CD4-positive, alpha-beta memory T cell (primary cell): Measurements from ENCODE around the gene ADPRHL1. TPM values are rescaled to one million over a fixed set of nuclear protein-coding genes. Genes with fewer than 3 reads are reported as not detected.
"Not testable (repeated sequence)": the region's sequence is repeated elsewhere in the genome, so short reads cannot be mapped to it uniquely, and the experiment has no call there.

ENCODE experiments used
- CTCF ChIA-PET: fragments of 350-600 bp; sonication (Branson Sonifier 250); formaldehyde crosslinking; loops from one replicate; lab custom pipeline; 2021; ENCODE audit warnings: inconsistent platforms; ENCODE audit not compliant: partially characterized antibody; lab: Charles Lee
- POLR2A ChIA-PET: fragments of 350-600 bp; sonication (Branson Sonifier 250); formaldehyde crosslinking; loops from one replicate; lab custom pipeline; 2021; ENCODE audit not compliant: partially characterized antibody; lab: Charles Lee
- DNase-seq, 5 donors: peaks; one replicate each; pipeline versions ENCODE4 v3.0.0 to v3.0.0-alpha.2; 2020 to 2022; ENCODE audit warnings: mixed read lengths in 1 of 5
- H3K27ac ChIP-seq: one replicate; pipeline ENCODE4 v1.7.0; 2013; ENCODE audit warnings: low read depth, low read length
- H3K27me3 ChIP-seq: 2 replicates; pipeline ENCODE4 v1.7.0; 2013; ENCODE audit warnings: mild to moderate bottlenecking, low read length, moderate library complexity; ENCODE audit not compliant: insufficient read depth
- H3K36me3 ChIP-seq: 2 replicates; pipeline ENCODE4 v1.7.0; 2013; ENCODE audit warnings: mild to moderate bottlenecking, low read length, moderate library complexity; ENCODE audit not compliant: insufficient read depth
- H3K4me1 ChIP-seq: 2 replicates; pipeline ENCODE4 v1.7.0; 2013; ENCODE audit warnings: mild to moderate bottlenecking, low read length, moderate library complexity; ENCODE audit not compliant: insufficient read depth
- H3K4me3 ChIP-seq, 2 donors: one replicate each; pipeline ENCODE4 v1.7.0; 2013; ENCODE audit warnings: low read length in 2 of 2, mild to moderate bottlenecking in 1 of 2
- H3K9me3 ChIP-seq, 2 donors: one replicate each; pipeline ENCODE4 v1.7.0; 2013; ENCODE audit warnings: low read length in 2 of 2, control low read depth in 1 of 2; ENCODE audit not compliant: control insufficient read depth in 1 of 2
- H3K27ac Mint-ChIP-seq, 7 donors: one replicate each; pipeline ENCODE4 v1.8.0; 2020 to 2021; ENCODE audit warnings: mixed read lengths in 7 of 7, mild to moderate bottlenecking in 6 of 7, inconsistent platforms in 3 of 7, moderate library complexity in 3 of 7
- H3K27me3 Mint-ChIP-seq, 2 donors: one replicate each; pipeline ENCODE4 v1.8.0; 2020 to 2021; ENCODE audit warnings: mixed read lengths in 2 of 2
- H3K36me3 Mint-ChIP-seq, 2 donors: one replicate each; pipeline ENCODE4 v1.8.0; 2020 to 2021; ENCODE audit warnings: mixed read lengths in 2 of 2, inconsistent platforms in 1 of 2, mild to moderate bottlenecking in 1 of 2
- H3K4me1 Mint-ChIP-seq, 4 donors: one replicate each; pipeline ENCODE4 v1.8.0; 2020 to 2021; ENCODE audit warnings: mixed read lengths in 4 of 4, mild to moderate bottlenecking in 1 of 4
- H3K4me3 Mint-ChIP-seq, 8 donors: one replicate each; pipeline ENCODE4 v1.8.0; 2020 to 2021; ENCODE audit warnings: mixed read lengths in 8 of 8, mild to moderate bottlenecking in 7 of 8, moderate library complexity in 6 of 8, inconsistent platforms in 3 of 8
- H3K9me3 Mint-ChIP-seq, 8 donors: one replicate each; pipeline ENCODE4 v1.8.0; 2020 to 2021; ENCODE audit warnings: mixed read lengths in 8 of 8, mild to moderate bottlenecking in 5 of 8, inconsistent platforms in 3 of 8, moderate library complexity in 1 of 8
- intact Hi-C: fragments of 100-400 bp; cut with micrococcal nuclease; formaldehyde crosslinking; loops from one replicate; pipeline ENCODE4 v1.15.1; 2023
- polyA plus RNA-seq, 2 donors: library from polyadenylated mRNA; unstranded; fragments of 300-500 nt; fragmentation: Illumina TruSeq; gene quantifications; one replicate each; pipeline ENCODE4 v1.2.3, GENCODE V29; 2021
- total RNA-seq, 2 experiments: library from RNA; stranded (reverse); gene quantifications; one replicate each; pipeline ENCODE4 v1.2.3, GENCODE V29; 2021

Gene ADPRHL1
- total and polyA plus RNA-seq, 4 experiments from 2014 or later: 0.09 to 1.5 (median 1.3) TPM; not detected in 1

- Mint-ChIP-seq H3K27ac (no peak overlapping the region), H3K36me3 (peaks cover 42 to 51% of the 10 kb centered on the region in 2 donors), H3K27me3 (no peaks in the 10 kb centered on the region), H3K4me1 (no peaks in the 10 kb centered on the region), H3K4me3 (no peak overlapping the region), H3K9me3 (no peaks in the 10 kb centered on the region)
- Histone ChIP-seq H3K27ac (no peak overlapping the region), H3K9me3 (no peaks in the 10 kb centered on the region), H3K27me3 (no peaks in the 10 kb centered on the region), H3K36me3 (peaks cover 28% of the 10 kb centered on the region), H3K4me3 (no peak overlapping the region), H3K4me1 (no peaks in the 10 kb centered on the region)
- no peak for DNase-seq
- ChIA-PET POLR2A (no interaction called here), CTCF (interaction anchor here (0.9 to 1.2 kb wide), 2 partner anchors 16 to 29 kb away, joined by 3 to 4 read pairs; no protein-coding TSS in a partner anchor)
- intact Hi-C loops: no loop called here
Observed at GRCh38 chr13:113457510-113457909, 4.2 kb upstream of the ADPRHL1 start.

- Histone ChIP-seq H3K27me3 (no peaks in the 10 kb centered on the region), H3K36me3 (peaks cover 24% of the 10 kb centered on the region), H3K27ac (no peak overlapping the region), H3K9me3 (no peaks in the 10 kb centered on the region), H3K4me3 (no peak overlapping the region), H3K4me1 (no peaks in the 10 kb centered on the region)
- ChIA-PET POLR2A (no interaction called here), CTCF (no interaction called here)
- no peak for DNase-seq
- no peaks in the 10 kb centered on the region for H3K4me1 Mint-ChIP-seq
- no peaks in the 10 kb centered on the region for H3K9me3 Mint-ChIP-seq
- intact Hi-C loops: no loop called here
- no peaks in the 10 kb centered on the region for H3K27me3 Mint-ChIP-seq
- no peak overlapping the region for H3K4me3 Mint-ChIP-seq
- H3K36me3 Mint-ChIP-seq: peaks cover 42 to 46% of the 10 kb centered on the region in 2 donors
- H3K27ac Mint-ChIP-seq: no peak overlapping the region
Observed at GRCh38 chr13:113456116-113456702, 2.9 kb upstream of the ADPRHL1 start.

- intact Hi-C loops: no loop called here
- DNase-seq: no peak
- CTCF ChIA-PET: no interaction called here
- H3K27me3 ChIP-seq: no peaks in the 10 kb centered on the region
- Mint-ChIP-seq H3K9me3 (no peaks in the 10 kb centered on the region), H3K36me3 (peaks cover 36 to 40% of the 10 kb centered on the region in 2 donors), H3K4me3 (no peak overlapping the region), H3K27me3 (no peaks in the 10 kb centered on the region), H3K27ac (no peak overlapping the region), H3K4me1 (no peaks in the 10 kb centered on the region)
- POLR2A ChIA-PET: no interaction called here
- peaks cover 20% of the 10 kb centered on the region for H3K36me3 ChIP-seq
- H3K4me1 ChIP-seq: no peaks in the 10 kb centered on the region
- no peak overlapping the region for H3K4me3 ChIP-seq
- no peaks in the 10 kb centered on the region for H3K9me3 ChIP-seq
- no peak overlapping the region for H3K27ac ChIP-seq
Observed at GRCh38 chr13:113455384-113455783, 2.1 kb upstream of the ADPRHL1 start.

GRCh38 chr13:113454936-113455335 lies 1.6 kb upstream of the ADPRHL1 start:
- Histone ChIP-seq H3K9me3 (no peaks in the 10 kb centered on the region), H3K4me1 (no peaks in the 10 kb centered on the region), H3K4me3 (no peak overlapping the region), H3K27me3 (no peaks in the 10 kb centered on the region), H3K27ac (no peak overlapping the region), H3K36me3 (peaks cover 15% of the 10 kb centered on the region)
- ChIA-PET CTCF (no interaction called here), POLR2A (no interaction called here)
- H3K36me3 Mint-ChIP-seq: peaks cover 34 to 36% of the 10 kb centered on the region in 2 donors
- DNase-seq: no peak
- intact Hi-C loops: no loop called here
- no peak overlapping the region for H3K4me3 Mint-ChIP-seq
- H3K27me3 Mint-ChIP-seq: no peaks in the 10 kb centered on the region
- no peak overlapping the region for H3K27ac Mint-ChIP-seq
- H3K9me3 Mint-ChIP-seq: no peaks in the 10 kb centered on the region
- H3K4me1 Mint-ChIP-seq: no peaks in the 10 kb centered on the region

- H3K4me1 Mint-ChIP-seq: peaks cover 0 to 4% (median 0%) of the 10 kb centered on the region in 4 donors
Observed at GRCh38 chr13:113452466-113452865, 822 bp downstream of the ADPRHL1 start.

GRCh38 chr13:113451951-113452421 lies 1.3 kb downstream of the ADPRHL1 start:
- intact Hi-C loops: no loop called here
- DNase-seq: no peak
- Histone ChIP-seq H3K36me3 (no peaks in the 10 kb centered on the region), H3K27ac (no peak overlapping the region), H3K4me1 (no peaks in the 10 kb centered on the region), H3K27me3 (no peaks in the 10 kb centered on the region), H3K4me3 (no peak overlapping the region), H3K9me3 (no peaks in the 10 kb centered on the region)
- H3K4me3 Mint-ChIP-seq: no peak overlapping the region
- H3K4me1 Mint-ChIP-seq: peaks cover 0 to 4% (median 0%) of the 10 kb centered on the region in 4 donors
- no peaks in the 10 kb centered on the region for H3K27me3 Mint-ChIP-seq
- CTCF ChIA-PET: no interaction called here
- no peaks in the 10 kb centered on the region for H3K9me3 Mint-ChIP-seq
- H3K27ac Mint-ChIP-seq: no peak overlapping the region
- POLR2A ChIA-PET: no interaction called here
- peaks cover 16 to 24% of the 10 kb centered on the region in 2 donors for H3K36me3 Mint-ChIP-seq

More at GRCh38 chr13:113452466-113452865, 822 bp downstream of the ADPRHL1 start:
- Histone ChIP-seq H3K36me3 (no peaks in the 10 kb centered on the region), H3K27me3 (no peaks in the 10 kb centered on the region), H3K9me3 (no peaks in the 10 kb centered on the region), H3K27ac (no peak overlapping the region), H3K4me1 (no peaks in the 10 kb centered on the region), H3K4me3 (no peak overlapping the region)
- H3K27me3 Mint-ChIP-seq: no peaks in the 10 kb centered on the region
- H3K4me3 Mint-ChIP-seq: no peak overlapping the region
- DNase-seq: no peak
- intact Hi-C loops: no loop called here
- ChIA-PET CTCF (no interaction called here), POLR2A (no interaction called here)
- H3K36me3 Mint-ChIP-seq: peaks cover 17 to 26% of the 10 kb centered on the region in 2 donors
- H3K9me3 Mint-ChIP-seq: no peaks in the 10 kb centered on the region
- no peak overlapping the region for H3K27ac Mint-ChIP-seq

GRCh38 chr13:113450861-113451620 lies 2.2 kb downstream of the ADPRHL1 start:
- H3K27ac ChIP-seq, H3K27me3 ChIP-seq, DNase-seq, H3K36me3 ChIP-seq, H3K9me3 Mint-ChIP-seq, CTCF ChIA-PET, intact Hi-C loops, H3K4me3 Mint-ChIP-seq, H3K27me3 Mint-ChIP-seq, H3K4me1 Mint-ChIP-seq, H3K4me3 ChIP-seq, POLR2A ChIA-PET, H3K4me1 ChIP-seq, H3K9me3 ChIP-seq: not testable (repeated sequence)
- Mint-ChIP-seq H3K27ac (peak overlapping the region in 1 of 7 donors; percentile 63), H3K36me3 (peaks cover 9 to 19% of the 10 kb centered on the region in 2 donors)
